SK-N-SH (cell line): ENCODE measurements around the gene MTCL1. TPM values are rescaled to one million over a fixed set of nuclear protein-coding genes. Genes with fewer than 3 reads are reported as not detected.

Experiments used
- CTCF ChIA-PET: fragments of 300-600, 350-600 bp; formaldehyde crosslinking; extraction: SDS; loops from one replicate; lab custom pipeline; 2021; lab: Yijun Ruan, JAX
- POLR2A ChIA-PET: fragments of 350-600 bp; sonication (Branson Sonifier 250); formaldehyde crosslinking; extraction: SDS; loops from one replicate; lab custom pipeline; 2020; ENCODE audit warnings: antibody characterized with exemption, inconsistent platforms; lab: Yijun Ruan, JAX
- DNase-seq: peaks from one replicate; pipeline ENCODE4 v3.0.0; 2012
- H2AFZ ChIP-seq: fragments of 200-600 bp; sonication (generic); 2 replicates; pipeline ENCODE4 v1.8.1; 2016; ENCODE audit warnings: antibody characterized with exemption, mild to moderate bottlenecking, low read depth
- H3F3A ChIP-seq: fragments of 200-600 bp; sonication (generic); replicated peaks from 2 replicates; pipeline ENCODE3; 2016; ENCODE audit warnings: antibody characterized with exemption, mild to moderate bottlenecking; ENCODE audit not compliant: insufficient read depth
- H3K27ac ChIP-seq, 2 experiments: fragments of 200-500 bp in 1 of 2; fragments of 200-600 bp in 1 of 2; sonication (Bioruptor generic) in 1 of 2; sonication (generic), shearing (Covaris generic) in 1 of 2; 2 replicates each; pipeline versions ENCODE4 v1.5.1 to v1.6.1; 2014 to 2016; ENCODE audit warnings: low read depth in 2 of 2, inconsistent platforms in 1 of 2, low read length in 1 of 2, mild to moderate bottlenecking in 1 of 2, mixed read lengths in 1 of 2
- H3K27me3 ChIP-seq: fragments of 200-600 bp; sonication (generic), shearing (Covaris generic); 2 replicates; pipeline ENCODE4 v1.6.1; 2016; ENCODE audit warnings: mixed run types; ENCODE audit not compliant: insufficient read depth
- H3K36me3 ChIP-seq, 2 experiments: fragments of 200-500 bp in 1 of 2; fragments of 200-600 bp in 1 of 2; sonication (Bioruptor generic) in 1 of 2; sonication (generic) in 1 of 2; replicated peaks in 1 of 2; 2 replicates each; pipeline versions ENCODE3 to v1.5.1; 2014 to 2016; ENCODE audit warnings: low read length in 1 of 2, mild to moderate bottlenecking in 1 of 2; ENCODE audit not compliant: insufficient read depth in 2 of 2, control insufficient read depth in 1 of 2
- H3K4me1 ChIP-seq, 2 experiments: fragments of 200-500 bp in 1 of 2; fragments of 200-600 bp in 1 of 2; sonication (Bioruptor generic) in 1 of 2; sonication (generic), shearing (Covaris generic) in 1 of 2; 2 replicates each; pipeline versions ENCODE4 v1.5.1 to v1.6.1; 2014 to 2016; ENCODE audit warnings: low read depth in 1 of 2, low read length in 1 of 2, mixed run types in 1 of 2; ENCODE audit not compliant: insufficient read depth in 2 of 2, control insufficient read depth in 1 of 2
- H3K4me2 ChIP-seq: fragments of 200-600 bp; sonication (generic), shearing (Covaris generic); 2 replicates; pipeline ENCODE4 v1.6.1; 2017; ENCODE audit warnings: mixed run types
- H3K4me3 ChIP-seq, 2 experiments: fragments of 200-500 bp in 1 of 2; fragments of 200-600 bp in 1 of 2; sonication (Bioruptor generic) in 1 of 2; sonication (generic), shearing (Covaris generic) in 1 of 2; 2 replicates each; pipeline versions ENCODE4 v1.5.1 to v1.8.1; 2014 to 2016; ENCODE audit warnings: low read depth in 2 of 2, inconsistent platforms in 1 of 2, low read length in 1 of 2, mild to moderate bottlenecking in 1 of 2, mixed read lengths in 1 of 2, moderate library complexity in 1 of 2
- H3K79me2 ChIP-seq: fragments of 200-600 bp; sonication (generic); 2 replicates; pipeline ENCODE4 v1.8.1; 2017; ENCODE audit warnings: mild to moderate bottlenecking; ENCODE audit not compliant: insufficient read depth
- H3K9ac ChIP-seq: fragments of 200-600 bp; sonication (generic); 2 replicates; pipeline ENCODE4 v1.6.1; 2017; ENCODE audit warnings: mixed run types
- H3K9me2 ChIP-seq: fragments of 200-600 bp; sonication (generic); 2 replicates; pipeline ENCODE4 v1.6.1; 2017; ENCODE audit warnings: mixed run types
- H3K9me3 ChIP-seq: fragments of 200-600 bp; sonication (generic); 2 replicates; pipeline ENCODE4 v1.6.1; 2017; ENCODE audit warnings: mixed run types, mild to moderate bottlenecking, moderate library complexity
- H4K20me1 ChIP-seq: fragments of 200-600 bp; sonication (generic); 2 replicates; pipeline ENCODE4 v1.6.1; 2017; ENCODE audit warnings: mild to moderate bottlenecking, mixed run types; ENCODE audit not compliant: insufficient read depth
- EP300 ChIP-seq, 2 experiments: IDR thresholded peaks; 2 replicates each; pipeline versions ENCODE4 v1.4.0 to v1.6.1; 2012; ENCODE audit warnings: borderline replicate concordance in 1 of 2, low read depth in 1 of 2, low read length in 1 of 2
- EZH2phosphoT487 ChIP-seq: fragments of 200-600 bp; sonication (generic); IDR thresholded peaks from 2 replicates; pipeline ENCODE4 v1.6.1; 2017; ENCODE audit warnings: low read depth, mixed run types, mild to moderate bottlenecking, antibody characterized with exemption, moderate library complexity, borderline replicate concordance
- JUND ChIP-seq: IDR thresholded peaks from 2 replicates; pipeline ENCODE4 v1.4.0; 2012
- MXI1 ChIP-seq: IDR thresholded peaks from 2 replicates; pipeline ENCODE4 v1.6.1; 2012; ENCODE audit warnings: mild to moderate bottlenecking, low read depth, low read length, improper control_type of control experiment
- POLR2AphosphoS5 ChIP-seq: IDR thresholded peaks from 2 replicates; pipeline ENCODE4 v1.6.1; 2012; ENCODE audit warnings: low read depth, low read length
- RAD21 ChIP-seq: IDR thresholded peaks from 2 replicates; pipeline ENCODE4 v1.6.1; 2012; ENCODE audit warnings: mild to moderate bottlenecking, low read length
- RXRA ChIP-seq: IDR thresholded peaks from 2 replicates; pipeline ENCODE4 v1.4.0; 2012; ENCODE audit warnings: low read depth, mild to moderate bottlenecking, borderline replicate concordance
- SIN3A ChIP-seq: IDR thresholded peaks from 2 replicates; pipeline ENCODE4 v1.6.1; 2012; ENCODE audit warnings: low read depth, mild to moderate bottlenecking, low read length, moderate library complexity, borderline replicate concordance
- TCF12 ChIP-seq: IDR thresholded peaks from 2 replicates; pipeline ENCODE4 v1.4.0; 2012
- USF1 ChIP-seq: IDR thresholded peaks from 2 replicates; pipeline ENCODE4 v1.4.0; 2012; ENCODE audit warnings: low read depth, borderline replicate concordance
- YY1 ChIP-seq: IDR thresholded peaks from 2 replicates; pipeline ENCODE4 v1.4.0; 2012; ENCODE audit warnings: low read depth, mild to moderate bottlenecking
- WGBS: methylation state at CpG from one replicate; pipeline ENCODE4 v1.1.6; 2017; ENCODE audit warnings: low lambda C conversion rate; 5-methylcytosine and 5-hydroxymethylcytosine counted together
- polyA plus RNA-seq, 3 experiments: library from polyadenylated mRNA; depleted of rRNA; stranded (reverse); fragments of >200 nt; gene quantifications; 2 replicates each; pipeline ENCODE4 v1.2.3, GENCODE V29; 2012
- TF ChIP-seq, protein P1 (sequence below): IDR thresholded peaks from 2 replicates; pipeline ENCODE4 v1.4.0; 2012; ENCODE audit warnings: low read depth
- TF ChIP-seq, protein P2 (sequence below): IDR thresholded peaks from 2 replicates; pipeline ENCODE4 v1.6.1; 2012; ENCODE audit warnings: mild to moderate bottlenecking, low read depth, low read length, moderate library complexity

The MTCL1 gene
- polyA plus RNA-seq, 1 of the 3 experiments (the other 2 are of a cell fraction): 33.5 TPM

DNA sequence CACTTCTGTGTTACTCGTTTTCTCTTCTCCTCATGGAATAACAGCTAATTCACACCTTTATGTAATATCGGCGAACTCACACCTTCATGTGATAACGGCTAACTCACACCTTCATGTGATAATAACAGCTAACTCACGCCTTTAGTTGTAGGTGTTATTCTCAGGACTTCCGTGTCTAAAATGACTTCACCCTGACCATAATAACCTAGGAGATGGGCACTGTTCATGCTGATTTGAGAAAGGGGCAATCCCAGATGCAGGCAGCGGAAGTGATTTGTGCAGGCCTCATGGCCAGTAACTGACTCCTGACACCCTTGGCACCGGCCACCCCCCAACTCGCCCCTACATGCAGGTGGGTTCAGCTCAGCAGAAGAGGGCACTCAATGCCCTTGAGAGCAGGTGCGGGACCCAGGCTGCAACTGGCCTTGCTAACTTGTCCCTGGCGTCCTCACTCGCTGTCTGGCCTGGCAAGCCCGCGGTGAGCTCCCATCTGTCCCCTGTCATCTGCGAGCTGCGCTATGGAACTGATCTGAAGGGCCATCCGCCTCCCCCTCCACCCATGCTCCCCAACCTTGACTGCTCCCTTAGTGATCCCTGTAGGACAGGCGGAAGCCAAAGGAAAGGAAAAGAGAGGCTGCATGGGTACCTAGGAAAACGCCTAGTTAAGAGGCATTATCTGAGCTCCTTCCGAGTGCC lies 42.6 kb upstream of the MTCL1 start:
- POLR2A ChIA-PET: no interaction called here
- 97% methylated on average over 17 of the region's 20 CpGs for WGBS

More for the DNA sequence above, 42.6 kb upstream of the MTCL1 start:
- no peaks in the 10 kb centered on the region for H3K27me3 ChIP-seq
- no peak overlapping the region for H2AFZ ChIP-seq
- H3K9ac ChIP-seq: no peak overlapping the region
- no peak for DNase-seq
- peaks cover 12 to 20% of the 10 kb centered on the region in 2 experiments; a peak in 2 of 4 replicates for H3K4me1 ChIP-seq
- no peaks in the 10 kb centered on the region for H3K36me3 ChIP-seq
- H3K9me3 ChIP-seq: no peaks in the 10 kb centered on the region
- no peaks in the 10 kb centered on the region for H4K20me1 ChIP-seq
- peaks cover 5% of the 10 kb centered on the region for H3F3A ChIP-seq
- H3K79me2 ChIP-seq: no peaks in the 10 kb centered on the region
- CTCF ChIA-PET: interaction anchor here (1.3 to 11.7 kb wide), 3 partner anchors 8 to 324 kb away, joined by 3 to 266 read pairs (median 11); no protein-coding TSS in a partner anchor
- no peak overlapping the region for H3K4me2 ChIP-seq
- TF ChIP-seq POLR2AphosphoS5 (no peak), JUND (no peak), USF1 (no peak), MXI1 (no peak), RAD21 (no peak), EP300 (IDR thresholded peaks at IDR 0.05; ENCODE audit: borderline replicate concordance in 1 of 2, low read depth in 1 of 2, low read length in 1 of 2) (no peak), SIN3A (no peak), YY1 (no peak), TCF12 (no peak), EZH2phosphoT487 (no peak), RXRA (no peak)
- TF ChIP-seq, protein P1, sequence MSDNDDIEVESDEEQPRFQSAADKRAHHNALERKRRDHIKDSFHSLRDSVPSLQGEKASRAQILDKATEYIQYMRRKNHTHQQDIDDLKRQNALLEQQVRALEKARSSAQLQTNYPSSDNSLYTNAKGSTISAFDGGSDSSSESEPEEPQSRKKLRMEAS: no peak
- TF ChIP-seq, protein P2, sequence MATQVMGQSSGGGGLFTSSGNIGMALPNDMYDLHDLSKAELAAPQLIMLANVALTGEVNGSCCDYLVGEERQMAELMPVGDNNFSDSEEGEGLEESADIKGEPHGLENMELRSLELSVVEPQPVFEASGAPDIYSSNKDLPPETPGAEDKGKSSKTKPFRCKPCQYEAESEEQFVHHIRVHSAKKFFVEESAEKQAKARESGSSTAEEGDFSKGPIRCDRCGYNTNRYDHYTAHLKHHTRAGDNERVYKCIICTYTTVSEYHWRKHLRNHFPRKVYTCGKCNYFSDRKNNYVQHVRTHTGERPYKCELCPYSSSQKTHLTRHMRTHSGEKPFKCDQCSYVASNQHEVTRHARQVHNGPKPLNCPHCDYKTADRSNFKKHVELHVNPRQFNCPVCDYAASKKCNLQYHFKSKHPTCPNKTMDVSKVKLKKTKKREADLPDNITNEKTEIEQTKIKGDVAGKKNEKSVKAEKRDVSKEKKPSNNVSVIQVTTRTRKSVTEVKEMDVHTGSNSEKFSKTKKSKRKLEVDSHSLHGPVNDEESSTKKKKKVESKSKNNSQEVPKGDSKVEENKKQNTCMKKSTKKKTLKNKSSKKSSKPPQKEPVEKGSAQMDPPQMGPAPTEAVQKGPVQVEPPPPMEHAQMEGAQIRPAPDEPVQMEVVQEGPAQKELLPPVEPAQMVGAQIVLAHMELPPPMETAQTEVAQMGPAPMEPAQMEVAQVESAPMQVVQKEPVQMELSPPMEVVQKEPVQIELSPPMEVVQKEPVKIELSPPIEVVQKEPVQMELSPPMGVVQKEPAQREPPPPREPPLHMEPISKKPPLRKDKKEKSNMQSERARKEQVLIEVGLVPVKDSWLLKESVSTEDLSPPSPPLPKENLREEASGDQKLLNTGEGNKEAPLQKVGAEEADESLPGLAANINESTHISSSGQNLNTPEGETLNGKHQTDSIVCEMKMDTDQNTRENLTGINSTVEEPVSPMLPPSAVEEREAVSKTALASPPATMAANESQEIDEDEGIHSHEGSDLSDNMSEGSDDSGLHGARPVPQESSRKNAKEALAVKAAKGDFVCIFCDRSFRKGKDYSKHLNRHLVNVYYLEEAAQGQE: no peak
- H3K27ac ChIP-seq: no peak overlapping the region
- no peaks in the 10 kb centered on the region for H3K9me2 ChIP-seq
- no peak overlapping the region for H3K4me3 ChIP-seq
